GM23338 (cell line): ENCODE measurements around the gene NMRK2. TPM values are rescaled to one million over a fixed set of nuclear protein-coding genes. Genes with fewer than 3 reads are reported as not detected.

Experiments used
- ATAC-seq: fragments of 200-7000 bp; cut with Tn5 transposase; 3 replicates; pipeline ENCODE4 v1.9.1; 2020
- DNase-seq: peaks from one replicate; pipeline ENCODE4 v3.0.0-alpha.2; 2015; ENCODE audit warnings: low spot score
- H2AFZ ChIP-seq: fragments of 200-600 bp; sonication (generic); 2 replicates; pipeline ENCODE4 v1.8.0; 2016; ENCODE audit warnings: antibody characterized with exemption, mild to moderate bottlenecking, moderate library complexity
- H3F3A ChIP-seq: fragments of 200-600 bp; sonication (generic); replicated peaks from 2 replicates; pipeline ENCODE4 v1.8.0; 2017; ENCODE audit warnings: antibody characterized with exemption, mixed run types, low read depth
- H3K27ac ChIP-seq: fragments of 200-600 bp; sonication (generic); 2 replicates; pipeline ENCODE4 v1.6.1; 2016; ENCODE audit warnings: low read depth
- H3K27me3 ChIP-seq: fragments of 200-600 bp; sonication (generic); 2 replicates; pipeline ENCODE4 v1.8.0; 2016; ENCODE audit warnings: mild to moderate bottlenecking, mixed run types, moderate library complexity; ENCODE audit not compliant: insufficient read depth
- H3K36me3 ChIP-seq: fragments of 200-600 bp; sonication (generic); 2 replicates; pipeline ENCODE4 v1.8.0; 2016; ENCODE audit warnings: mild to moderate bottlenecking; ENCODE audit not compliant: insufficient read depth
- H3K4me1 ChIP-seq: fragments of 200-600 bp; sonication (generic); 2 replicates; pipeline ENCODE4 v1.8.0; 2016; ENCODE audit warnings: mild to moderate bottlenecking, moderate library complexity; ENCODE audit not compliant: insufficient read depth
- H3K4me2 ChIP-seq: fragments of 200-600 bp; sonication (generic); 2 replicates; pipeline ENCODE4 v1.7.1; 2017; ENCODE audit warnings: mixed run types
- H3K4me3 ChIP-seq: fragments of 200-600 bp; sonication (generic); 2 replicates; pipeline ENCODE4 v1.6.1; 2016; ENCODE audit warnings: mixed run types
- H3K79me2 ChIP-seq: fragments of 200-600 bp; sonication (generic); replicated peaks from 2 replicates; pipeline ENCODE4 v1.8.0; 2017; ENCODE audit warnings: mild to moderate bottlenecking; ENCODE audit not compliant: insufficient read depth
- H3K9me2 ChIP-seq: fragments of 200-600 bp; sonication (generic); 2 replicates; pipeline ENCODE4 v1.8.0; 2017; ENCODE audit not compliant: insufficient read depth
- H4K20me1 ChIP-seq: fragments of 200-600 bp; sonication (generic); replicated peaks from 2 replicates; pipeline ENCODE4 v1.8.0; 2017; ENCODE audit warnings: mild to moderate bottlenecking; ENCODE audit not compliant: insufficient read depth
- H3K27ac Mint-ChIP-seq: 2 replicates; pipeline ENCODE4 v1.8.0; 2020; ENCODE audit warnings: inconsistent platforms, mild to moderate bottlenecking, moderate library complexity, mixed read lengths
- H3K27me3 Mint-ChIP-seq: 3 replicates; pipeline ENCODE4 v1.8.0; 2022; ENCODE audit warnings: low read depth, mild to moderate bottlenecking, moderate library complexity, mixed read lengths, inconsistent platforms; ENCODE audit not compliant: insufficient read depth, poor library complexity
- H3K36me3 Mint-ChIP-seq: 3 replicates; pipeline ENCODE4 v1.8.0; 2021; ENCODE audit warnings: low read depth, mild to moderate bottlenecking, inconsistent platforms, moderate library complexity, mixed read lengths
- H3K4me1 Mint-ChIP-seq: 3 replicates; pipeline ENCODE4 v1.8.0; 2020; ENCODE audit warnings: mild to moderate bottlenecking, inconsistent platforms, mixed read lengths
- H3K4me3 Mint-ChIP-seq: 3 replicates; pipeline ENCODE4 v1.8.0; 2021; ENCODE audit warnings: moderate library complexity, mild to moderate bottlenecking, inconsistent platforms, mixed read lengths
- H3K9me3 Mint-ChIP-seq: 3 replicates; pipeline ENCODE4 v1.8.0; 2020; ENCODE audit warnings: moderate library complexity, mild to moderate bottlenecking, inconsistent platforms, mixed read lengths
- CREB1 ChIP-seq: fragments of 250-450 bp; sonication (Bioruptor Pico); IDR thresholded peaks from 2 replicates; pipeline ENCODE4 v1.5.0; 2020; ENCODE audit warnings: low read depth, mild to moderate bottlenecking, moderate library complexity
- EZH2 ChIP-seq: fragments of 200-600 bp; sonication (generic); IDR thresholded peaks from one replicate; pipeline ENCODE4 v1.8.0; 2017; ENCODE audit warnings: antibody characterized with exemption, mild to moderate bottlenecking, low read depth; ENCODE audit not compliant: unreplicated experiment
- EZH2phosphoT487 ChIP-seq: fragments of 200-600 bp; sonication (generic); IDR thresholded peaks from one replicate; pipeline ENCODE4 v1.8.1; 2018; ENCODE audit warnings: antibody characterized with exemption; ENCODE audit not compliant: unreplicated experiment
- JUNB ChIP-seq: IDR thresholded peaks from one replicate; pipeline ENCODE4 v1.6.1; 2016; ENCODE audit warnings: antibody characterized with exemption; ENCODE audit not compliant: unreplicated experiment
- NANOG ChIP-seq: IDR thresholded peaks from 2 replicates; pipeline ENCODE4 v1.6.1; 2016; ENCODE audit warnings: antibody characterized with exemption, borderline replicate concordance
- POLR2AphosphoS5 ChIP-seq: IDR thresholded peaks from 2 replicates; pipeline ENCODE4 v1.6.1; 2016; ENCODE audit warnings: antibody characterized with exemption, low read depth
- STAT1 ChIP-seq: IDR thresholded peaks from one replicate; pipeline ENCODE4 v1.6.1; 2016; ENCODE audit warnings: antibody characterized with exemption; ENCODE audit not compliant: unreplicated experiment
- ZNF114 ChIP-seq: fragments of 250-450 bp; sonication (Bioruptor Pico); IDR thresholded peaks from 2 replicates; pipeline ENCODE4 v1.5.0; 2020; ENCODE audit warnings: mild to moderate bottlenecking, moderate library complexity
- ZNF331 ChIP-seq: fragments of 250-450 bp; sonication (Bioruptor Pico); IDR thresholded peaks from 2 replicates; pipeline ENCODE4 v1.5.0; 2020; ENCODE audit warnings: low read depth, mild to moderate bottlenecking, moderate library complexity
- polyA plus RNA-seq: library from polyadenylated mRNA; unstranded; fragments of >200 nt; fragmentation: Nextera tagmentation; extraction: Ambion mirVana; gene quantifications from 2 replicates; pipeline ENCODE4 v1.2.1, GENCODE V29; 2016
- total RNA-seq: library from RNA; depleted of rRNA; stranded (reverse); fragments of >200 nt; shearing (Covaris generic); gene quantifications from 2 replicates; pipeline ENCODE4 v1.2.3, GENCODE V29; 2014
- TF ChIP-seq, protein P1 (sequence below): IDR thresholded peaks from 2 replicates; pipeline ENCODE4 v1.6.1; 2016; ENCODE audit warnings: antibody characterized with exemption
- TF ChIP-seq, protein P2 (sequence below): IDR thresholded peaks from one replicate; pipeline ENCODE4 v1.6.1; 2018; ENCODE audit warnings: antibody characterized with exemption; ENCODE audit not compliant: unreplicated experiment
- TF ChIP-seq, protein P3 (sequence below), 2 experiments: fragments of 200-600 bp in 1 of 2; sonication (generic) in 1 of 2; conservative IDR thresholded peaks; 2 replicates each; pipeline versions ENCODE4 v1.5.1 to v1.6.1; 2016 to 2017; ENCODE audit warnings: antibody characterized with exemption in 2 of 2, low read depth in 2 of 2, mild to moderate bottlenecking in 2 of 2, moderate library complexity in 1 of 2
- TF ChIP-seq, protein P4 (sequence below): fragments of 250-450 bp; sonication (Bioruptor Pico); IDR thresholded peaks from 2 replicates; pipeline ENCODE4 v1.5.0; 2020; ENCODE audit warnings: mild to moderate bottlenecking, moderate library complexity

Gene NMRK2
- total and polyA plus RNA-seq, 2 experiments from 2014 or later: 55.9 to 65.3 TPM

DNA sequence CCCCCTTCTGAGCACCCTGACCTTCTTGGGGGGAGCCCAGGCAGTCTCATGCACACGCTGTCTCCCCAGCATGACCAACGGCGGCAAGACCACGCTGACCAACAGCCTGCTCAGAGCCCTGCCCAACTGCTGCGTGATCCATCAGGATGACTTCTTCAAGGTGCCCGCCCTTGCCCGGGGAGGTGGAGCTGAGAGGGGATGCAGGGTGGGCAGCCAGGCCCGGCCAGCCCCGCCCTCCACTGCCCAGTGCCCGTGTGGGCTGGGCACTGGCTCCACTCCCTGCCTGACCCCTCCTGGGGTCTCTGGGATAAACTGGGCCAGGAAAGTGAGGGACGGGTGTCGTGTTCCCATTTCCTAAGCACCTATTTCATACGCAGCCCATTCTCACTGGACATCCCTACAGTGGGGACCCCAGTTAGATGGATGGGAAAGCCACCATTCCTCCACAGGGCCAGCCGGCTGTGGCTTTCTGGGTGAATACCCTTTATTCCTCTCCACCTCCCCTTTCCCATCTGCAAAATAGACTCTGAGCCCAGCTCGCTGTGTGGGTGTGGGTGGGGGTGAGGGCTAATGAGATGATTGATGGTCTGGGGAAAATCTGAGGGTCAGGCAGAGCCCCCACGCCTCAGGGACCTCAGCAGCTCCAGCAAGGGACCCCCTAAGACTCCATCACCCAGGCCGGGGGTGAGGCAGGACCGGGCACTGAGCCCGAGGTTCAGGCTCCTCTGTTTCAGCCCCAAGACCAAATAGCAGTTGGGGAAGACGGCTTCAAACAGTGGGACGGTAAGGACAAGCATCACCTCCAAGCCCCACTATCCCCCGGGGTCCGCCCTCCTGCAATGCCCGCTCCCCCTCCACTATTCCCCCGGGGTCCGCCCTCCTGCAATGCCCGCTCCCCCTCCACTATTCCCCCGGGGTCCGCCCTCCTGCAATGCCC lies 3.9 kb downstream of the NMRK2 start:
- no peak for ATAC-seq
- TF ChIP-seq, protein P1, sequence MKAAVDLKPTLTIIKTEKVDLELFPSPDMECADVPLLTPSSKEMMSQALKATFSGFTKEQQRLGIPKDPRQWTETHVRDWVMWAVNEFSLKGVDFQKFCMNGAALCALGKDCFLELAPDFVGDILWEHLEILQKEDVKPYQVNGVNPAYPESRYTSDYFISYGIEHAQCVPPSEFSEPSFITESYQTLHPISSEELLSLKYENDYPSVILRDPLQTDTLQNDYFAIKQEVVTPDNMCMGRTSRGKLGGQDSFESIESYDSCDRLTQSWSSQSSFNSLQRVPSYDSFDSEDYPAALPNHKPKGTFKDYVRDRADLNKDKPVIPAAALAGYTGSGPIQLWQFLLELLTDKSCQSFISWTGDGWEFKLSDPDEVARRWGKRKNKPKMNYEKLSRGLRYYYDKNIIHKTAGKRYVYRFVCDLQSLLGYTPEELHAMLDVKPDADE: no peak
- TF ChIP-seq ZNF114 (CRISPR knock-in tag) (no peak), POLR2AphosphoS5 (no peak), JUNB (no peak), STAT1 (no peak), CREB1 (CRISPR knock-in tag) (no peak), EZH2phosphoT487 (no peak), EZH2 (no peak), ZNF331 (CRISPR knock-in tag) (no peak), NANOG (no peak)
- TF ChIP-seq, protein P2, sequence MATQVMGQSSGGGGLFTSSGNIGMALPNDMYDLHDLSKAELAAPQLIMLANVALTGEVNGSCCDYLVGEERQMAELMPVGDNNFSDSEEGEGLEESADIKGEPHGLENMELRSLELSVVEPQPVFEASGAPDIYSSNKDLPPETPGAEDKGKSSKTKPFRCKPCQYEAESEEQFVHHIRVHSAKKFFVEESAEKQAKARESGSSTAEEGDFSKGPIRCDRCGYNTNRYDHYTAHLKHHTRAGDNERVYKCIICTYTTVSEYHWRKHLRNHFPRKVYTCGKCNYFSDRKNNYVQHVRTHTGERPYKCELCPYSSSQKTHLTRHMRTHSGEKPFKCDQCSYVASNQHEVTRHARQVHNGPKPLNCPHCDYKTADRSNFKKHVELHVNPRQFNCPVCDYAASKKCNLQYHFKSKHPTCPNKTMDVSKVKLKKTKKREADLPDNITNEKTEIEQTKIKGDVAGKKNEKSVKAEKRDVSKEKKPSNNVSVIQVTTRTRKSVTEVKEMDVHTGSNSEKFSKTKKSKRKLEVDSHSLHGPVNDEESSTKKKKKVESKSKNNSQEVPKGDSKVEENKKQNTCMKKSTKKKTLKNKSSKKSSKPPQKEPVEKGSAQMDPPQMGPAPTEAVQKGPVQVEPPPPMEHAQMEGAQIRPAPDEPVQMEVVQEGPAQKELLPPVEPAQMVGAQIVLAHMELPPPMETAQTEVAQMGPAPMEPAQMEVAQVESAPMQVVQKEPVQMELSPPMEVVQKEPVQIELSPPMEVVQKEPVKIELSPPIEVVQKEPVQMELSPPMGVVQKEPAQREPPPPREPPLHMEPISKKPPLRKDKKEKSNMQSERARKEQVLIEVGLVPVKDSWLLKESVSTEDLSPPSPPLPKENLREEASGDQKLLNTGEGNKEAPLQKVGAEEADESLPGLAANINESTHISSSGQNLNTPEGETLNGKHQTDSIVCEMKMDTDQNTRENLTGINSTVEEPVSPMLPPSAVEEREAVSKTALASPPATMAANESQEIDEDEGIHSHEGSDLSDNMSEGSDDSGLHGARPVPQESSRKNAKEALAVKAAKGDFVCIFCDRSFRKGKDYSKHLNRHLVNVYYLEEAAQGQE: no peak
- TF ChIP-seq, protein P3, sequence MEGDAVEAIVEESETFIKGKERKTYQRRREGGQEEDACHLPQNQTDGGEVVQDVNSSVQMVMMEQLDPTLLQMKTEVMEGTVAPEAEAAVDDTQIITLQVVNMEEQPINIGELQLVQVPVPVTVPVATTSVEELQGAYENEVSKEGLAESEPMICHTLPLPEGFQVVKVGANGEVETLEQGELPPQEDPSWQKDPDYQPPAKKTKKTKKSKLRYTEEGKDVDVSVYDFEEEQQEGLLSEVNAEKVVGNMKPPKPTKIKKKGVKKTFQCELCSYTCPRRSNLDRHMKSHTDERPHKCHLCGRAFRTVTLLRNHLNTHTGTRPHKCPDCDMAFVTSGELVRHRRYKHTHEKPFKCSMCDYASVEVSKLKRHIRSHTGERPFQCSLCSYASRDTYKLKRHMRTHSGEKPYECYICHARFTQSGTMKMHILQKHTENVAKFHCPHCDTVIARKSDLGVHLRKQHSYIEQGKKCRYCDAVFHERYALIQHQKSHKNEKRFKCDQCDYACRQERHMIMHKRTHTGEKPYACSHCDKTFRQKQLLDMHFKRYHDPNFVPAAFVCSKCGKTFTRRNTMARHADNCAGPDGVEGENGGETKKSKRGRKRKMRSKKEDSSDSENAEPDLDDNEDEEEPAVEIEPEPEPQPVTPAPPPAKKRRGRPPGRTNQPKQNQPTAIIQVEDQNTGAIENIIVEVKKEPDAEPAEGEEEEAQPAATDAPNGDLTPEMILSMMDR (conservative IDR thresholded peaks at IDR 0.05; ENCODE audit: low read depth in 2 of 2): no peak
- TF ChIP-seq, protein P4, sequence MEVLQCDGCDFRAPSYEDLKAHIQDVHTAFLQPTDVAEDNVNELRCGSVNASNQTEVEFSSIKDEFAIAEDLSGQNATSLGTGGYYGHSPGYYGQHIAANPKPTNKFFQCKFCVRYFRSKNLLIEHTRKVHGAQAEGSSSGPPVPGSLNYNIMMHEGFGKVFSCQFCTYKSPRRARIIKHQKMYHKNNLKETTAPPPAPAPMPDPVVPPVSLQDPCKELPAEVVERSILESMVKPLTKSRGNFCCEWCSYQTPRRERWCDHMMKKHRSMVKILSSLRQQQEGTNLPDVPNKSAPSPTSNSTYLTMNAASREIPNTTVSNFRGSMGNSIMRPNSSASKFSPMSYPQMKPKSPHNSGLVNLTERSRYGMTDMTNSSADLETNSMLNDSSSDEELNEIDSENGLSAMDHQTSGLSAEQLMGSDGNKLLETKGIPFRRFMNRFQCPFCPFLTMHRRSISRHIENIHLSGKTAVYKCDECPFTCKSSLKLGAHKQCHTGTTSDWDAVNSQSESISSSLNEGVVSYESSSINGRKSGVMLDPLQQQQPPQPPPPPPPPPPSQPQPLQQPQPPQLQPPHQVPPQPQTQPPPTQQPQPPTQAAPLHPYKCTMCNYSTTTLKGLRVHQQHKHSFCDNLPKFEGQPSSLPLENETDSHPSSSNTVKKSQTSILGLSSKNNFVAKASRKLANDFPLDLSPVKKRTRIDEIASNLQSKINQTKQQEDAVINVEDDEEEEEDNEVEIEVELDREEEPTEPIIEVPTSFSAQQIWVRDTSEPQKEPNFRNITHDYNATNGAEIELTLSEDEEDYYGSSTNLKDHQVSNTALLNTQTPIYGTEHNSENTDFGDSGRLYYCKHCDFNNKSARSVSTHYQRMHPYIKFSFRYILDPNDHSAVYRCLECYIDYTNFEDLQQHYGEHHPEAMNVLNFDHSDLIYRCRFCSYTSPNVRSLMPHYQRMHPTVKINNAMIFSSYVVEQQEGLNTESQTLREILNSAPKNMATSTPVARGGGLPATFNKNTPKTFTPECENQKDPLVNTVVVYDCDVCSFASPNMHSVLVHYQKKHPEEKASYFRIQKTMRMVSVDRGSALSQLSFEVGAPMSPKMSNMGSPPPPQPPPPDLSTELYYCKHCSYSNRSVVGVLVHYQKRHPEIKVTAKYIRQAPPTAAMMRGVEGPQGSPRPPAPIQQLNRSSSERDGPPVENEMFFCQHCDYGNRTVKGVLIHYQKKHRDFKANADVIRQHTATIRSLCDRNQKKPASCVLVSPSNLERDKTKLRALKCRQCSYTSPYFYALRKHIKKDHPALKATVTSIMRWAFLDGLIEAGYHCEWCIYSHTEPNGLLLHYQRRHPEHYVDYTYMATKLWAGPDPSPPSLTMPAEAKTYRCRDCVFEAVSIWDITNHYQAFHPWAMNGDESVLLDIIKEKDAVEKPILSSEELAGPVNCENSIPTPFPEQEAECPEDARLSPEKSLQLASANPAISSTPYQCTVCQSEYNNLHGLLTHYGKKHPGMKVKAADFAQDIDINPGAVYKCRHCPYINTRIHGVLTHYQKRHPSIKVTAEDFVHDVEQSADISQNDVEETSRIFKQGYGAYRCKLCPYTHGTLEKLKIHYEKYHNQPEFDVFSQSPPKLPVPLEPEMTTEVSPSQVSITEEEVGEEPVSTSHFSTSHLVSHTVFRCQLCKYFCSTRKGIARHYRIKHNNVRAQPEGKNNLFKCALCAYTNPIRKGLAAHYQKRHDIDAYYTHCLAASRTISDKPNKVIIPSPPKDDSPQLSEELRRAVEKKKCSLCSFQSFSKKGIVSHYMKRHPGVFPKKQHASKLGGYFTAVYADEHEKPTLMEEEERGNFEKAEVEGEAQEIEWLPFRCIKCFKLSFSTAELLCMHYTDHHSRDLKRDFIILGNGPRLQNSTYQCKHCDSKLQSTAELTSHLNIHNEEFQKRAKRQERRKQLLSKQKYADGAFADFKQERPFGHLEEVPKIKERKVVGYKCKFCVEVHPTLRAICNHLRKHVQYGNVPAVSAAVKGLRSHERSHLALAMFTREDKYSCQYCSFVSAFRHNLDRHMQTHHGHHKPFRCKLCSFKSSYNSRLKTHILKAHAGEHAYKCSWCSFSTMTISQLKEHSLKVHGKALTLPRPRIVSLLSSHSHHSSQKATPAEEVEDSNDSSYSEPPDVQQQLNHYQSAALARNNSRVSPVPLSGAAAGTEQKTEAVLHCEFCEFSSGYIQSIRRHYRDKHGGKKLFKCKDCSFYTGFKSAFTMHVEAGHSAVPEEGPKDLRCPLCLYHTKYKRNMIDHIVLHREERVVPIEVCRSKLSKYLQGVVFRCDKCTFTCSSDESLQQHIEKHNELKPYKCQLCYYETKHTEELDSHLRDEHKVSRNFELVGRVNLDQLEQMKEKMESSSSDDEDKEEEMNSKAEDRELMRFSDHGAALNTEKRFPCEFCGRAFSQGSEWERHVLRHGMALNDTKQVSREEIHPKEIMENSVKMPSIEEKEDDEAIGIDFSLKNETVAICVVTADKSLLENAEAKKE: no peak
- no peaks in the 10 kb centered on the region; the same call in 1 of the 2 replicates for H3K4me1 ChIP-seq
- Mint-ChIP-seq H3K27ac (no peak overlapping the region), H3K4me3 (no peak overlapping the region), H3K9me3 (no peaks in the 10 kb centered on the region; the same call in 2 of the 3 replicates), H3K27me3 (peaks cover 5% of the 10 kb centered on the region), H3K4me1 (no peaks in the 10 kb centered on the region), H3K36me3 (peaks cover 10% of the 10 kb centered on the region)
- no peak overlapping the region for H2AFZ ChIP-seq
- H3F3A ChIP-seq: no peaks in the 10 kb centered on the region
- no peaks in the 10 kb centered on the region for H3K9me2 ChIP-seq
- H4K20me1 ChIP-seq: no peaks in the 10 kb centered on the region
- H3K4me2 ChIP-seq: no peak overlapping the region
- H3K36me3 ChIP-seq: no peaks in the 10 kb centered on the region
- H3K27ac ChIP-seq: no peak overlapping the region
- DNase-seq: no peak
- no peaks in the 10 kb centered on the region for H3K27me3 ChIP-seq
- H3K79me2 ChIP-seq: peaks cover 12% of the 10 kb centered on the region
- no peak overlapping the region for H3K4me3 ChIP-seq
